ENCODE data around the gene DYNC1I1. TPM values are rescaled to one million over a fixed set of nuclear protein-coding genes. Genes with fewer than 3 reads are reported as not detected.
"Not testable (repeated sequence)": the region's sequence is repeated elsewhere in the genome, so short reads cannot be mapped to it uniquely, and the experiment has no call there.

The DYNC1I1 gene
- total RNA-seq, 1 experiment from 2014 or later: 1.4 TPM

GRCh38 chr7:95925971-95926370 is 153.6 kb downstream of the DYNC1I1 start:
- H3K36me3 ChIP-seq (replicated peaks; ENCODE audit: control insufficient read depth, insufficient read depth, low read length): no peaks in the 10 kb centered on the region
- DNase-seq: no peak
- H3K27me3 ChIP-seq (ENCODE audit: control insufficient read depth, insufficient read depth, low read length): no peaks in the 10 kb centered on the region
- no peak overlapping the region for H3K4me3 ChIP-seq (ENCODE audit: insufficient read depth, low read depth, low read length)

- H3K27me3 ChIP-seq (ENCODE audit: control insufficient read depth, insufficient read depth, low read length): no peaks in the 10 kb centered on the region
- no peak for DNase-seq
- no peak overlapping the region for H3K4me3 ChIP-seq (ENCODE audit: insufficient read depth, low read depth, low read length)
- no peaks in the 10 kb centered on the region for H3K36me3 ChIP-seq (replicated peaks; ENCODE audit: control insufficient read depth, insufficient read depth, low read length)
Observed at GRCh38 chr7:95927756-95928155, 155.4 kb downstream of the DYNC1I1 start.

GRCh38 chr7:95929710-95930280 is 157.4 kb downstream of the DYNC1I1 start:
- no peaks in the 10 kb centered on the region for H3K27me3 ChIP-seq (ENCODE audit: control insufficient read depth, insufficient read depth, low read length)
- no peak overlapping the region for H3K4me3 ChIP-seq (ENCODE audit: insufficient read depth, low read depth, low read length)
- H3K36me3 ChIP-seq (replicated peaks; ENCODE audit: control insufficient read depth, insufficient read depth, low read length): no peaks in the 10 kb centered on the region
- no peak for DNase-seq

DNA sequence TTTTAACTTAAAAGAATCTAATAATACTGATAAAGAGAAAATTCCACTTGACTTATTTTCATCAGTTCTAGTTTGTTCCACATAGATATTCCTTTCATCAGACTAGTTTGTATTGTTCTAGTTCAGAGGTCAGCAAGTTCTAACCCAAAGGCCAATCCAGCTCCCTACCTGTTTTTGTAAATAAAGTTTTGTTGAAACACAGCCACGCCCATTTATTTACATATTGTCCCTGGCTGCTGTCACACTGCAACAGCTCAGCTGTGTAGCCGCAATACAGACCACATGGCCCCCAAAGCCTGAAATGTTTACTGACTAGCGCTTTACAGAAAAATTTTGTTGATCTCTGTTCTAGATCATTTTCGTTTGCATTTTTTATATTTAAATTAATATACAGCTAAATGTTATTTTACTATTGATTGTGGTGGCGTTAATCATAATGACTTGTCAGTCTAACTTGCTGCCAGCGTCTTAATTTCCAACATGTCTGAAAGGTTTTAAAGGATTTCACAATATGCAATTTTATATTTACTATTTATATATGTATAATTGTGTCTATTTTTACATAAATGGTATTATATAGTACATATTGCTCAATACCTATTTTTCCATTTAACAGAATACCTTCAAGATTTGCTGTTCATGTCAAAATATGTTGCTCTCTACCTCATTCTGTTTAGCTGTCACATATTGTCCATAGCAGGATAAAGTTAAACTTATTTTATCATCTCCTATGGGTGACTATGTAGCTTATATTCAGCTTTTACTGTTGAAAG is 159.3 kb downstream of the DYNC1I1 start:
- no peaks in the 10 kb centered on the region for H3K27me3 ChIP-seq (ENCODE audit: control insufficient read depth, insufficient read depth, low read length)
- no peaks in the 10 kb centered on the region for H3K36me3 ChIP-seq (replicated peaks; ENCODE audit: control insufficient read depth, insufficient read depth, low read length)
- no peak for DNase-seq
- no peak overlapping the region for H3K4me3 ChIP-seq (ENCODE audit: insufficient read depth, low read depth, low read length)

GRCh38 chr7:95933618-95934017 is 161.3 kb downstream of the DYNC1I1 start:
- Histone ChIP-seq H3K27me3 (ENCODE audit: control insufficient read depth, insufficient read depth, low read length) (no peaks in the 10 kb centered on the region), H3K4me3 (ENCODE audit: insufficient read depth, low read depth, low read length) (no peak overlapping the region), H3K36me3 (replicated peaks; ENCODE audit: control insufficient read depth, insufficient read depth, low read length) (no peaks in the 10 kb centered on the region)
- no peak for DNase-seq

DNA sequence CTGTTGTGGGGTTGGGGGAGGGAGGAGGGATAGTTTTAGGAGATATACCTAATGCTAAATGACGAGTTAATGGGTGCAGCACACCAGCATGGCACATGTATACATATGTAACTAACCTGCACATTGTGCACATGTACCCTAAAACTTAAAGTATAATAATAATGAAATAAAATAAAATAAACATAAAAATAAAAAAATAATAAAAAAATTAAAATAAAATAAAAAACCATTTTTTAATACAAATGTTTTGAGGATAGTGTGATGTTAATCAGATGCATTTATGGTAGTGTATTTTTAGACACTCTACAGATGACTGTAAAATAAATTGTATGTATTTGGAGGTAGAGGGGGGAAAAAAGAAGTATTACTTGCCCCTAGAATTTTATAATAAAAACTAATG is 172.5 kb downstream of the DYNC1I1 start:
- H3K27me3 ChIP-seq (ENCODE audit: control insufficient read depth, insufficient read depth, low read length); H3K36me3 ChIP-seq (replicated peaks; ENCODE audit: control insufficient read depth, insufficient read depth, low read length); H3K4me3 ChIP-seq (ENCODE audit: insufficient read depth, low read depth, low read length); DNase-seq: not testable (repeated sequence)

DNA sequence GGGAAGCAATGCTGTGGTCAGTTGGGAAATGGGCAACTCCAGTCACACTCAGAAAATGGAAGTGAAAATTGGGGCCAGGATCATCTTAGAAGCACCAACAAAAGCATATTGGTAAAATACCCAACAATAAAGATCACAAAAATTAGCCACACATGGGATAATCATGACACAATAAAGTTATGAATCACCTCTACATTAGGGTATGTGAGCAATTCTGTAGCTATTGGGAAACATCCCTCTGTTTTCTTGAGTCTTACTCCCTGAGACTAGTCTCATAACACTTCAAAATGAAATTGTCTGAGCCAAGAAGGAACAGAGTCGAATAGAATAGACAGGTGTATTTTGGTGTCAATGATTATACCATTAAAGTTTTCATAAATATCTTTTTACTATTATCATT is 178.3 kb downstream of the DYNC1I1 start:
- H3K36me3 ChIP-seq (replicated peaks; ENCODE audit: control insufficient read depth, insufficient read depth, low read length): no peaks in the 10 kb centered on the region
- H3K4me3 ChIP-seq (ENCODE audit: insufficient read depth, low read depth, low read length): no peak overlapping the region
- no peaks in the 10 kb centered on the region for H3K27me3 ChIP-seq (ENCODE audit: control insufficient read depth, insufficient read depth, low read length)
- DNase-seq: no peak

DNA sequence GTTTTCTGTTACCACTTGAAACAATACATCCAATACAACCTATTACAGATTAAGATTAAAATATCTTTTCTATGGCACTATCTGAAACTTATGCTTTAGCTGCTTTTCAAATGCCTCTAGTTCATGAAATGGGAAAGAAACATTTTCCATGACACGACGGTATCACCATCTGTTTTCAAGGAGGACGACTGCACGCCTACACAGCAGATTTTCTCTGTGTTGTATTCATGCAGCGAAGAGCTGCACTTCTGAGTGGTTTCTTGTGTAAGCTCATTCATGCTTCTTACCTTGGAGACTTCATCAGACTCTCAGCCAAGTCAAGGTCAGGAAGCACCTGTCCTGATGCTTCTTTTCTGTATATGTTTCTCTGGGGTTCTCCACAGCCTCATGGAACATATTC is 179.2 kb downstream of the DYNC1I1 start:
- H3K27me3 ChIP-seq (ENCODE audit: control insufficient read depth, insufficient read depth, low read length): no peaks in the 10 kb centered on the region
- no peak overlapping the region for H3K4me3 ChIP-seq (ENCODE audit: insufficient read depth, low read depth, low read length)
- no peaks in the 10 kb centered on the region for H3K36me3 ChIP-seq (replicated peaks; ENCODE audit: control insufficient read depth, insufficient read depth, low read length)
- no peak for DNase-seq

DNA sequence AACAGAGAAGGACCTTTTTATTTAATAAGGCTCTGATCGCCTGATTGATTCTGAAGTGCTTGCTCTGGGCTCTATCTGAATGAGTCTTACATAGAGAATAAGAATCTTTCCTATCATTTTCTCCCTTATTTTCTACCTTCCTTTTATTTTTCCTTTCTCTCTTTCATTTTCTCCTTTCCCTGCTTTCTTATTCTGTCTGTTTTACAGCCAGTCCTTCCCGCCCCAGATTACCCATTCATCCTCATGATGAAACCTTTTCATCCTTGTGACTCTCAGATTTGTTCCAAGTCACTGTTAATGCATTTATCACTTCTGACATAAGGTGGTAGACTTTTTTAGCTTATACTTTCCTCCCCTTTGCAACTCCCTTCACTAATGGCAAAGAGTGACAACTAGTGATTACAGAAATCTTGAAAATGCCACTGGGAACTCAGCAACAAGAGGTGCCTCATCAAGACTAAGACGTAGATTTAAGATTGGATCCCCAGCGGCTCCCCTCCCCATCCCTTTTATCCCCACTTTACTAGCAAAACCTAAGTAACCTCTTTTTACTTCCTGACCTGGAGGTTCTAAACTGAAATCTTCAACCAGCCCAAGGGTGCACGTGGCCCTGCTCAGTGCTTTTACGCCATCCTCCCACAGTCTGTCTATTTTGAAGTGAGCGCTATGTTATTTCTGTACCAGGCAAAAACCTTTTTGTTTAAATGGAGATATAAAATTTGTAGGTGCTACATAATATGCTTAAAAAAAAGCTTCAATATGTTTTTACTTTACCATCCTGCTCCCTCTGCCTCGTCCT is 179.8 kb downstream of the DYNC1I1 start:
- Histone ChIP-seq H3K27me3 (ENCODE audit: control insufficient read depth, insufficient read depth, low read length) (no peaks in the 10 kb centered on the region), H3K4me3 (ENCODE audit: insufficient read depth, low read depth, low read length) (no peak overlapping the region), H3K36me3 (replicated peaks; ENCODE audit: control insufficient read depth, insufficient read depth, low read length) (no peaks in the 10 kb centered on the region)
- DNase-seq: no peak

DNA sequence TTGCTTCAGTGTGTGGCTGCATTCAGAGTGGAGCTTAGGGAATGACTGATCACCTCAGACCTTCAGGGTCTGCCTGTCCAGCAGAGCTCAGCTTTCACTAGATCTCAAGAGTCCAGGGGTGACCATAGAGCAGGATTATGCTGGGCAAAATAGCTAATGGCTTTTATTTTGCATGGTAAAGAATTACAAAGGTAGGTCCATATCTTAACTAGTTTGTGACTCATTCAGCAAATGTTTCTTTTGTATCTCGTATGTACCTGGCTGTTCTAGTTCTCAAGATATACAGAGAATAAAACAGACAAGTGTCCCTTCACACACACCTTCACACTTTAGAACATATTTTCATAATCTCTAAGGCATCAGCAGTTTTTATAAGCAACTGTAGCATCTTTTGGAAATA is 180.5 kb downstream of the DYNC1I1 start:
- Histone ChIP-seq H3K36me3 (replicated peaks; ENCODE audit: control insufficient read depth, insufficient read depth, low read length) (no peaks in the 10 kb centered on the region), H3K27me3 (ENCODE audit: control insufficient read depth, insufficient read depth, low read length) (no peaks in the 10 kb centered on the region), H3K4me3 (ENCODE audit: insufficient read depth, low read depth, low read length) (no peak overlapping the region)
- no peak for DNase-seq

DNA sequence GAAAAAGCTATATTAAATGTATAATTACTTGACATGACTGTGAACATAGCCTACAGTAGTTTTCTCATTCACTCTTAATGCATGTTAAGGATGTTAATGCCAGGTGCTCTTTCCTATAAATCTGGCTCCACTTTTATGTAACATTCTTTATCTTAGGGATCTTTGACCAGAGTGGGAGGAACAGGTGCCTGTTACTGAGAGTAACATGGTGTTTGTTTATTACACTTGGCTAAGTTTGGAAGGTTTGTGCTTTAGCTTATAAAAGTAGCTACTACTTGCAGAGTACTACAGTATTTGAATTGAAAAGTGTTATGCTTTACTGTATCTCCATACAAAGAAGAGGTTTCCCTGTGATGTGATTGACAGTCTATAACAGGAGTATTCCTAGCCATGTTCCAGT is 183.4 kb downstream of the DYNC1I1 start:
- no peaks in the 10 kb centered on the region for H3K36me3 ChIP-seq (replicated peaks; ENCODE audit: control insufficient read depth, insufficient read depth, low read length)
- no peaks in the 10 kb centered on the region for H3K27me3 ChIP-seq (ENCODE audit: control insufficient read depth, insufficient read depth, low read length)
- DNase-seq: no peak
- H3K4me3 ChIP-seq (ENCODE audit: insufficient read depth, low read depth, low read length): no peak overlapping the region

GRCh38 chr7:95957510-95957909 is 185.2 kb downstream of the DYNC1I1 start:
- Histone ChIP-seq H3K4me3 (ENCODE audit: insufficient read depth, low read depth, low read length) (no peak overlapping the region), H3K27me3 (ENCODE audit: control insufficient read depth, insufficient read depth, low read length) (no peaks in the 10 kb centered on the region), H3K36me3 (replicated peaks; ENCODE audit: control insufficient read depth, insufficient read depth, low read length) (no peaks in the 10 kb centered on the region)
- no peak for DNase-seq

DNA sequence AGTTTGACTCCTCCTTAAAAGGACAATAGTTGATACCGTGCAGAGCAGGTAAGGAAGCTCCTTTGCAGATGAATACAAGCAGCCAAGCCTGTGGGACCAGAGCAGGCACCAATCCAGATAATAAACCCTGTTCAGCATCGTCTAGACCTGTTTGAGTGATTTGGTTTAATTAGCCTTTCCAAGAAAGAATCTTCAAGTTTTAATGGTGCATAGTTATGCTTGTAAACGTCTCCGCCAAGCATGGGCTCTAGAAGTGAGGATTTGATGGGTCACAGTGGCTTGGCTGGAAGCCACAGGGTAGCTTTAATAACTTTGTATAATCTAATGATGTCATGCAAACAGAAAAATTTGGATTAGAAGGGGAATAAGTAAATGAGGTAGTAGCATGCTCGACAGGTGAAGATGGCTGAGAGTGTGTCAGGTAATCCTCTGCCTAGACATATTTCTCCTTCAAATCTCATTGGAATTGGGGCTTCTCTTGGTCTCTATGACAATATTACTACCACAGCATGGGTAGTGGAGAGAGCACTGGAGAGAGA is 188.4 kb downstream of the DYNC1I1 start:
- Histone ChIP-seq H3K27me3 (ENCODE audit: control insufficient read depth, insufficient read depth, low read length) (no peaks in the 10 kb centered on the region), H3K36me3 (replicated peaks; ENCODE audit: control insufficient read depth, insufficient read depth, low read length) (no peaks in the 10 kb centered on the region), H3K4me3 (ENCODE audit: insufficient read depth, low read depth, low read length) (no peak overlapping the region)
- DNase-seq: no peak

GRCh38 chr7:95963446-95963990 is 191.2 kb downstream of the DYNC1I1 start:
- H3K36me3 ChIP-seq (replicated peaks; ENCODE audit: control insufficient read depth, insufficient read depth, low read length): no peaks in the 10 kb centered on the region
- no peak overlapping the region for H3K4me3 ChIP-seq (ENCODE audit: insufficient read depth, low read depth, low read length)
- no peak for DNase-seq
- H3K27me3 ChIP-seq (ENCODE audit: control insufficient read depth, insufficient read depth, low read length): no peaks in the 10 kb centered on the region
